ENCODE results near the gene KDM8. TPM values are rescaled to one million over a fixed set of nuclear protein-coding genes. Genes with fewer than 3 reads are reported as not detected.

Gene KDM8
- total and polyA plus RNA-seq, 9 of the 15 experiments (the other 6 are each of a cell fraction or from before 2014, with no cell fraction given) = 0.61 to 9.1 (median 5.4) TPM

DNA sequence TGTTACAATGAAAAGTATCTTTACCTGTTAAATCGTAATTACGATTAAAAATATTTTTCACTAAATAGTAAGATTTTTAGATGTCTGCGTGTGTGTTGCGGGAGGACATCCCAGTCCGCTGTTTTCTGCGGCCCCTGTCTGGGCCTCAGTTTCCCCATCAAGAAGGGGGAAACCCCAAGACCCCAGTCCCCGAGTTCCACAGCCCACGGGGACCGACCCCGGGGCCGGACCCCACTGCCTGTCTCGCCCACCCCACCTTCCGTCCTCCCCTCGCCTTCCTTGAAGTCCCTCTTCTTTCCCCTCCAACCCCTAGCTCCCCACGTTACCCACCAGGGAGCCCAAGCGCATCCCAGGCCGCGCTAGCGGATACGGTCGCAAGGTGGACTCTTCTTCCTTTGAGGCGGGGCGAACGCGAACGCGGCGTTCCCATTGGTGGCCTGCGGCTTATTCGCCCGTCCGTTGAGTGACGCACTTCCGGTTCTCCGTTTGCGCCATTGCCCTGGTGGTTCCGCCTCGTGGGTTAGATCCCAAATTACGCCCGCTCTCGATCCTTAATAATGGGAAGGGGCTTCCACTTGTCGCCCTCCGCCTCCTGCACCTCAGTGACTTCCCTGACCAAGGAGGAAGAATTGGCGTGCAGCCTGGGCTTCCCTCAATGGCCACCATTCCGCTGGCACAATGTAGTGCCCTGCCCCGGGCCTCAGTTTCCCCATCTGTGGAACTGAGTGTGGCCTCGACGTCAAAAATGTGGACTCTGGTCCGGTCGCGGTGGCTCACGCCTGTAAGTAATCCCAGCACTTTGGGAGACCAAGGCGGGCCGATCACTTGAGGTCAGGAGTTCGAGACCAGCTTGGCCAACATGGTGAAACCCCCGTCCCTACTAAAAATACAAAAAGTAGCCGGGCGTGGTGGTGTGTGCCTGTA, 65.3 kb downstream of the KDM8 start, which contains the start of gene NSMCE1 (continued):
- TF ChIP-seq ZNF512 (tag; IDR thresholded peaks at IDR 0.05) (no peak), YY1 (IDR thresholded peaks at IDR 0.05; ENCODE audit: borderline replicate concordance in 1 of 3, control insufficient read depth in 1 of 3, extremely low read depth in 1 of 3, insufficient read depth in 3 of 3, insufficient read length in 1 of 3, insufficient replicate concordance in 2 of 3, low read depth in 1 of 3, low read length in 2 of 3) (peak; percentile 43 to 88 (median 77)), HBP1 (CRISPR knock-in tag; IDR thresholded peaks at IDR 0.05) (no peak), NFXL1 (CRISPR knock-in tag; IDR thresholded peaks at IDR 0.05) (no peak), CREB5 (CRISPR knock-in tag; IDR thresholded peaks at IDR 0.05) (no peak), PML (IDR thresholded peaks at IDR 0.05; ENCODE audit: low read length) (peak; percentile 55; the same call in 1 of the 2 replicates), ARHGAP35 (IDR thresholded peaks at IDR 0.05; ENCODE audit: partially characterized antibody) (no peak), RBFOX2 (IDR thresholded peaks at IDR 0.05; ENCODE audit: low read depth, low read length) (peak; percentile 94)
- TF ChIP-seq, protein P1, sequence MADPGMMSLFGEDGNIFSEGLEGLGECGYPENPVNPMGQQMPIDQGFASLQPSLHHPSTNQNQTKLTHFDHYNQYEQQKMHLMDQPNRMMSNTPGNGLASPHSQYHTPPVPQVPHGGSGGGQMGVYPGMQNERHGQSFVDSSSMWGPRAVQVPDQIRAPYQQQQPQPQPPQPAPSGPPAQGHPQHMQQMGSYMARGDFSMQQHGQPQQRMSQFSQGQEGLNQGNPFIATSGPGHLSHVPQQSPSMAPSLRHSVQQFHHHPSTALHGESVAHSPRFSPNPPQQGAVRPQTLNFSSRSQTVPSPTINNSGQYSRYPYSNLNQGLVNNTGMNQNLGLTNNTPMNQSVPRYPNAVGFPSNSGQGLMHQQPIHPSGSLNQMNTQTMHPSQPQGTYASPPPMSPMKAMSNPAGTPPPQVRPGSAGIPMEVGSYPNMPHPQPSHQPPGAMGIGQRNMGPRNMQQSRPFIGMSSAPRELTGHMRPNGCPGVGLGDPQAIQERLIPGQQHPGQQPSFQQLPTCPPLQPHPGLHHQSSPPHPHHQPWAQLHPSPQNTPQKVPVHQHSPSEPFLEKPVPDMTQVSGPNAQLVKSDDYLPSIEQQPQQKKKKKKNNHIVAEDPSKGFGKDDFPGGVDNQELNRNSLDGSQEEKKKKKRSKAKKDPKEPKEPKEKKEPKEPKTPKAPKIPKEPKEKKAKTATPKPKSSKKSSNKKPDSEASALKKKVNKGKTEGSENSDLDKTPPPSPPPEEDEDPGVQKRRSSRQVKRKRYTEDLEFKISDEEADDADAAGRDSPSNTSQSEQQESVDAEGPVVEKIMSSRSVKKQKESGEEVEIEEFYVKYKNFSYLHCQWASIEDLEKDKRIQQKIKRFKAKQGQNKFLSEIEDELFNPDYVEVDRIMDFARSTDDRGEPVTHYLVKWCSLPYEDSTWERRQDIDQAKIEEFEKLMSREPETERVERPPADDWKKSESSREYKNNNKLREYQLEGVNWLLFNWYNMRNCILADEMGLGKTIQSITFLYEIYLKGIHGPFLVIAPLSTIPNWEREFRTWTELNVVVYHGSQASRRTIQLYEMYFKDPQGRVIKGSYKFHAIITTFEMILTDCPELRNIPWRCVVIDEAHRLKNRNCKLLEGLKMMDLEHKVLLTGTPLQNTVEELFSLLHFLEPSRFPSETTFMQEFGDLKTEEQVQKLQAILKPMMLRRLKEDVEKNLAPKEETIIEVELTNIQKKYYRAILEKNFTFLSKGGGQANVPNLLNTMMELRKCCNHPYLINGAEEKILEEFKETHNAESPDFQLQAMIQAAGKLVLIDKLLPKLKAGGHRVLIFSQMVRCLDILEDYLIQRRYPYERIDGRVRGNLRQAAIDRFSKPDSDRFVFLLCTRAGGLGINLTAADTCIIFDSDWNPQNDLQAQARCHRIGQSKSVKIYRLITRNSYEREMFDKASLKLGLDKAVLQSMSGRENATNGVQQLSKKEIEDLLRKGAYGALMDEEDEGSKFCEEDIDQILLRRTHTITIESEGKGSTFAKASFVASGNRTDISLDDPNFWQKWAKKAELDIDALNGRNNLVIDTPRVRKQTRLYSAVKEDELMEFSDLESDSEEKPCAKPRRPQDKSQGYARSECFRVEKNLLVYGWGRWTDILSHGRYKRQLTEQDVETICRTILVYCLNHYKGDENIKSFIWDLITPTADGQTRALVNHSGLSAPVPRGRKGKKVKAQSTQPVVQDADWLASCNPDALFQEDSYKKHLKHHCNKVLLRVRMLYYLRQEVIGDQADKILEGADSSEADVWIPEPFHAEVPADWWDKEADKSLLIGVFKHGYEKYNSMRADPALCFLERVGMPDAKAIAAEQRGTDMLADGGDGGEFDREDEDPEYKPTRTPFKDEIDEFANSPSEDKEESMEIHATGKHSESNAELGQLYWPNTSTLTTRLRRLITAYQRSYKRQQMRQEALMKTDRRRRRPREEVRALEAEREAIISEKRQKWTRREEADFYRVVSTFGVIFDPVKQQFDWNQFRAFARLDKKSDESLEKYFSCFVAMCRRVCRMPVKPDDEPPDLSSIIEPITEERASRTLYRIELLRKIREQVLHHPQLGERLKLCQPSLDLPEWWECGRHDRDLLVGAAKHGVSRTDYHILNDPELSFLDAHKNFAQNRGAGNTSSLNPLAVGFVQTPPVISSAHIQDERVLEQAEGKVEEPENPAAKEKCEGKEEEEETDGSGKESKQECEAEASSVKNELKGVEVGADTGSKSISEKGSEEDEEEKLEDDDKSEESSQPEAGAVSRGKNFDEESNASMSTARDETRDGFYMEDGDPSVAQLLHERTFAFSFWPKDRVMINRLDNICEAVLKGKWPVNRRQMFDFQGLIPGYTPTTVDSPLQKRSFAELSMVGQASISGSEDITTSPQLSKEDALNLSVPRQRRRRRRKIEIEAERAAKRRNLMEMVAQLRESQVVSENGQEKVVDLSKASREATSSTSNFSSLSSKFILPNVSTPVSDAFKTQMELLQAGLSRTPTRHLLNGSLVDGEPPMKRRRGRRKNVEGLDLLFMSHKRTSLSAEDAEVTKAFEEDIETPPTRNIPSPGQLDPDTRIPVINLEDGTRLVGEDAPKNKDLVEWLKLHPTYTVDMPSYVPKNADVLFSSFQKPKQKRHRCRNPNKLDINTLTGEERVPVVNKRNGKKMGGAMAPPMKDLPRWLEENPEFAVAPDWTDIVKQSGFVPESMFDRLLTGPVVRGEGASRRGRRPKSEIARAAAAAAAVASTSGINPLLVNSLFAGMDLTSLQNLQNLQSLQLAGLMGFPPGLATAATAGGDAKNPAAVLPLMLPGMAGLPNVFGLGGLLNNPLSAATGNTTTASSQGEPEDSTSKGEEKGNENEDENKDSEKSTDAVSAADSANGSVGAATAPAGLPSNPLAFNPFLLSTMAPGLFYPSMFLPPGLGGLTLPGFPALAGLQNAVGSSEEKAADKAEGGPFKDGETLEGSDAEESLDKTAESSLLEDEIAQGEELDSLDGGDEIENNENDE (IDR thresholded peaks at IDR 0.05; ENCODE audit: low read depth, low read length) = no peak

All from K562 (cell line).